GM21717 (cell line): Measurements from ENCODE around the gene VPS11.
A peak's percentile ranks its signal among the peaks of the same experiment; 100 is the strongest.

ENCODE experiments used
- ATAC-seq: cut with Tn5 transposase; IDR thresholded peaks from one replicate; pipeline ENCODE4 v1.9.1; 2021; ENCODE audit warnings: mild to moderate bottlenecking, moderate library complexity; ENCODE audit not compliant: unreplicated experiment

Gene VPS11

DNA sequence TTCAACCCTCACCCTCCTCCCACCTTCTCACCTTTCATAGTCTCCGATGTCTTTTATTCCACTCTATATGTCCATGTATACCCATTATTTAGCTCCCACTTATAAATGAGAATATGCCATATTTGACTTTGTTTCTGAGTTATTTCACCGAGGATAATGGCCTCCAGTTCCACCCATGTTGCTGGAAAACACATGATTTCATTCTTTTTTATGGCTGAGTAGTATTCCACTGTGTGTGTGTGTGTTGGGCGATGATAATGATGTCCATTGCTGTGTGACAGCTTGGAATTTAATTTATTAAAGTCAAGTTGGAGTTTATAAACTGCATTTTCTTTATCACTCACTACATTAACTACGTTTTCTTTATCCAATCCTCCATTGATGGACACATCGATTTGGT is 50.6 kb downstream of the VPS11 start:
- no peak for ATAC-seq

DNA sequence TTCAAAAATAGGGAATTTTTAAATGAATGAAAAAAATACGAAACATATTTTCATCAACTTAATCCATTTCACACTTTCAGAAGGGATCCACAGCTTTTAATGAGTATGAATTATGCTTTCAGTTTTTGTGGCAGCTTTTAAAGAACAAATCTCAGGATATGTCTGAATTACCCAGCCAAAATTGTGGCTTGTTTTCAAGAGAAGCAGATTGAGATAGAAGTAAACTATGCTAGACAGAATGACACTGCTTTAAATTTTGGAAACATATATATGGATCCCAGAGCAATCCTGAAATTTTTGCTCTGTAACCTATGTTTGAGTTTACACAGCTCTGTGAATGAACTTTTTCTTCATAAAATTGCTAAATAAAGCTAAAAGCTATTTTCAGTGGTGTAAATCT is 51.3 kb downstream of the VPS11 start:
- ATAC-seq: no peak

DNA sequence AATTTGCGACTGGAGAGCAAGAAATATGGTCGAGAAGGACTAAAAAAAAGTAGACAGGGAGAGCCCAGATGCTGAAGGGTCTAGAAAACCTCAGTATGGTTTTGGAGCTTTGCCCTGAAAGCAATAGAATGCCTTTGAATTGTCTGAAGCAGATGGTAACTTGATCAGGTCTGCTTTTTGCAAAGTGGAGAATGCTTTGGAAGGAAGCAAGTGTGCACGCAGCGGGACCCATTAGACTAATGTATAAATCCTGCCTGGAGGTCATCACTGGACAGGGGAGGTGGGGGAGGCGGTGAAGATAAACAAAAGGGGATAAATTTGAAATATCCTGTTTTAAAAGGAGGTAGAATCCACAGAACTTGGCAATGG is 53.0 kb downstream of the VPS11 start:
- ATAC-seq: no peak

DNA sequence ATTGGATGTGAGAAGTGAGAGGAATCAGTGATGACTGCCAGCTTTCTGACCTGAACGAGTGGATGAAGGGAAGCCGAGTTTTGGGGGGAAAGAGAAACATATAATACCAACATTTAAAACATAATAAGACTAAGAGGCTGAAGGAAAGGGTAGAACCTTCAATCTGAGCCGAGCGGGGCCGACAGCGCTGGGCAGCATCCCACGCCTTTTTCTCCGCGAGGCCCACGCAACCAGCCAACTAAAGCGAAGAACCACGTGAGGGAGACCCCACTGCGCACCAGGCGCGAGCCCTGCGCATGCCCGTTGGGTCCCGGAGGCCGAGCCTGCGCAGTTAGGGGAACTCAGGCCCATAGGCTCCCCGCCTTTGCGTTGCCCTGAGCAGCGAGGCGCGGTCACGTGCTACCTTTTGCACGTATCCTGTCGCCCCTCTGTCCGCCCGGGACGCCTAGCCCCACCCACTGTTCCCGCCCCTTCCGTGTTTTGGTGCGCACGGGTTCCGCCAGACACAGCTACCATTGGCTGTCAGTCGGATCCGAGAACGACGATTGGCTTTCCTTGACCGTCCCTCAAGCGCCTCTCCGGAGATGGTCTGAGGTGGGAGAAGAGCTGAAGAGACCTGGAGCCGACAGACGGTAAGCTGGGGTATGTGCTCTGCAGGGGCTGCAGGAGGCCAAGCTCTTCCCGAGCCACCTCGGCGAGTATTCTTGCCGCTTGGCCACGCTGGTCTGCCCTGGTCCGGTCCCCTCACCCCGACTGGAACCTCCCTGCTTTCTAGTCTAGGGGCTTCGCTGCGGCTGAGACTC is 53.6 kb downstream of the VPS11 start, which contains the start of gene HINFP:
Gene HINFP, plus strand, starts transcription at position 573 of the 803 bp plus-strand sequence. CDS start 5,365 bp downstream, outside the sequence.
- ATAC-seq: peak; percentile 90

DNA sequence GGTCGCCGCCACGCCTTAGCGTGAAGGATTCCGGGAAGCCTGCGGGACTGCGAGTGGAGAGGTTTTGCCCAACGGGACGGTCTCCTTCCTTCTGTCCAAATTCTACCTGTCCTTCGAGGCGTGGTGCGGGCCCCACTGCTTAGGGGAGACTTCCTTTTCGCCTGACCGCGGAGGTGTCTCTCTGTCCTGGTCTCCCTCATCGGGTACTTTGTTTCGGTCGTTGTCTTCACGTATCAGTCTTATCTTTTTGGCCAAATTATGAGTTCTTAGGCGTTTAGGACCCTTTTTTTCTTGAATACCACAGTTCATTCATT is 54.1 kb downstream of the VPS11 start:
- ATAC-seq: no peak

DNA sequence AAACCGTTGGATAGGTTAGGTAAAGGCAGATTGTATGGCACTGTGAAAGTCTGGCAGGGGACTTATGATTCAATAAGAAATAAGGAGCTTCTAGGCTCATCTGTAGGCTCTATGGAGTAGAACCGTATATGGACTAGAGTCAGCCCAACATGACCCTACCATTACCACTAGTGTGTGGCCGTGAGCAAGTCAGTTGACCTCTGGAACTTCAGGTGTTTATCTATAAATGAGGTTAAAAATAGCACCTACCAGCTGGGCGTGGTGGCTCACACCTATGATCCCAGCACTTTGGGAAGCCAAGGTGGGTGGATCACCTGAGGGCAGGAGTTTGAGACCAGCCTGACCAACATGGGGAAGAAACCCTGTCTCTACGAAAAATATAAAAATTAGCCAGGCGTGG is 58.2 kb downstream of the VPS11 start:
- no peak for ATAC-seq

DNA sequence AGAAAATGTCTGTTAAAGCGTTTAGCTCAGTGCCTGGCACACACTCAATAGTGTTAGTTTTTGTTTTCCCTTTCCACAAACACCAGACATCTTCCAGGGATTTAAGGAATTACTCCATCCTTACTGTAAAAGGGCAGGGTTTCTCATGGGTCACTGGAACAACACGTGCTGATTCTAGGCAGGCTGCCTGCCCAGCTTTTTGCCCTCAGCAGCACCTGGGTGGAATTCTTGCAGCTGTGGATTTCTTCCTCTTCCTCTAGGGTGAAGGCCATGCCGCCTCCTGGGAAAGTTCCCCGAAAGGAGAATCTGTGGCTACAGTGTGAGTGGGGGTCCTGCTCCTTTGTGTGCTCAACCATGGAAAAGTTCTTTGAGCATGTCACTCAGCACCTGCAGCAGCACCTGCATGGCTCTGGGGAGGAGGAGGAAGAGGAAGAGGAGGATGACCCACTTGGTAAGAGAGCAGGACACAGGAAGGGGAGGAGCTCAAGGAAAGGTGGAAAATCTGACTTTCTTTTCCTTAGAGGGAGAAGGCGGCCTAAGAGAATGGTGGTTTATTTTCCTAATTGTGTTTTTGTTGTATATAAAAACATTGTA is 59.2 kb downstream of the VPS11 start:
- ATAC-seq: no peak

DNA sequence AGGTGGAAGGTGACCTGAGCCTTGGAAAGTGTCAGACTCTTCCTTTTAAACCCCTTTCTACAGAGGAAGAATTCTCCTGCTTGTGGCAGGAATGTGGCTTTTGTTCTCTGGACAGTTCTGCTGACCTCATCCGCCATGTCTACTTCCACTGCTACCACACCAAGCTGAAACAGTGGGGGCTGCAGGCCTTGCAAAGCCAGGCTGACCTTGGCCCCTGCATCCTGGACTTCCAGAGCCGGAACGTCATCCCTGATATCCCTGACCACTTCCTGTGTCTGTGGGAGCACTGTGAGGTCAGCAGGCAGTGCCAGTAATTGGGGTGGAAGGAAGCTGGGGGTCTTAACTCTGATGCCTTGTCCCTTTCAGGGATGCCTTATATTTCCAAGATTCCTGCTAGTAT is 63.0 kb downstream of the VPS11 start:
- no peak for ATAC-seq
